ENCODE results near the gene LRG1.

- TF ChIP-seq, protein P1, sequence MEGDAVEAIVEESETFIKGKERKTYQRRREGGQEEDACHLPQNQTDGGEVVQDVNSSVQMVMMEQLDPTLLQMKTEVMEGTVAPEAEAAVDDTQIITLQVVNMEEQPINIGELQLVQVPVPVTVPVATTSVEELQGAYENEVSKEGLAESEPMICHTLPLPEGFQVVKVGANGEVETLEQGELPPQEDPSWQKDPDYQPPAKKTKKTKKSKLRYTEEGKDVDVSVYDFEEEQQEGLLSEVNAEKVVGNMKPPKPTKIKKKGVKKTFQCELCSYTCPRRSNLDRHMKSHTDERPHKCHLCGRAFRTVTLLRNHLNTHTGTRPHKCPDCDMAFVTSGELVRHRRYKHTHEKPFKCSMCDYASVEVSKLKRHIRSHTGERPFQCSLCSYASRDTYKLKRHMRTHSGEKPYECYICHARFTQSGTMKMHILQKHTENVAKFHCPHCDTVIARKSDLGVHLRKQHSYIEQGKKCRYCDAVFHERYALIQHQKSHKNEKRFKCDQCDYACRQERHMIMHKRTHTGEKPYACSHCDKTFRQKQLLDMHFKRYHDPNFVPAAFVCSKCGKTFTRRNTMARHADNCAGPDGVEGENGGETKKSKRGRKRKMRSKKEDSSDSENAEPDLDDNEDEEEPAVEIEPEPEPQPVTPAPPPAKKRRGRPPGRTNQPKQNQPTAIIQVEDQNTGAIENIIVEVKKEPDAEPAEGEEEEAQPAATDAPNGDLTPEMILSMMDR (IDR thresholded peaks at IDR 0.05): no peak
- TF ChIP-seq EP300 (IDR thresholded peaks at IDR 0.05): no peak
These were observed 29.2 kb downstream of the LRG1 start for GRCh38 chr19:4510435-4511255.
